ENCODE data around the gene ZNF500. TPM values are rescaled to one million over a fixed set of nuclear protein-coding genes. Genes with fewer than 3 reads are reported as not detected.
"Not testable (repeated sequence)": the region's sequence is repeated elsewhere in the genome, so short reads cannot be mapped to it uniquely, and the experiment has no call there.

Gene ZNF500
- total and polyA plus RNA-seq, 2 donors (not counting 3 experiments of a cell fraction or from before 2014, with no cell fraction given): 8.6 to 13.5 TPM

GRCh38 chr16:4785758-4786433 lies 18.9 kb upstream of the ZNF500 start:
- no TSS peak for BruUV-seq (replicated peaks)
- intact Hi-C loops (cut with micrococcal nuclease): no loop called here
- Histone ChIP-seq H3K27me3 (ENCODE audit: control insufficient read depth in 2 of 2, insufficient read depth in 2 of 2, low read length in 2 of 2) (no peaks in the 10 kb centered on the region), H3K27ac (ENCODE audit: insufficient read depth, low read depth, low read length) (no peak overlapping the region), H3K79me2 (ENCODE audit: control insufficient read depth, insufficient read depth, low read length) (no peaks in the 10 kb centered on the region), H3K9me1 (replicated peaks; ENCODE audit: control insufficient read depth, extremely low read depth, insufficient read depth, low read length) (no peaks in the 10 kb centered on the region), H3K36me3 (ENCODE audit: control insufficient read depth in 2 of 2, extremely low read depth in 1 of 2, insufficient read depth in 2 of 2, low read length in 2 of 2) (no peaks in the 10 kb centered on the region), H4K20me1 (replicated peaks; ENCODE audit: control insufficient read depth, extremely low read depth, insufficient read depth, low read length) (no peaks in the 10 kb centered on the region), H3K9me3 (replicated peaks; ENCODE audit: control insufficient read depth, insufficient read depth, low read length) (no peaks in the 10 kb centered on the region), H3K4me3 (replicated peaks in 1 of 3; ENCODE audit: insufficient read depth in 1 of 3, low read depth in 1 of 3, low read length in 3 of 3) (no peak overlapping the region), H2AFZ (ENCODE audit: low read depth, low read length) (no peak overlapping the region), H3K4me2 (ENCODE audit: insufficient read depth, low read length) (no peak overlapping the region), H3K9ac (replicated peaks; ENCODE audit: extremely low read depth, insufficient read depth, low read length) (no peak overlapping the region), H3K4me1 (ENCODE audit: control insufficient read depth, extremely low read depth, insufficient read depth, low read length) (no peaks in the 10 kb centered on the region)
- no peak for FAIRE-seq
- CTCF ChIA-PET: interaction anchor here (0.6 kb wide), 1 partner anchor 17 kb away, joined by 3 read pairs; no protein-coding TSS in a partner anchor
- DNase-seq (ENCODE audit: low read depth, low spot score): no peak
- POLR2A ChIA-PET: no interaction called here
- TF ChIP-seq GATA2 (IDR thresholded peaks at IDR 0.05; ENCODE audit: insufficient read depth, insufficient read length, low read depth, low read length): no peak
- TF ChIP-seq JUN (IDR thresholded peaks at IDR 0.05; ENCODE audit: borderline replicate concordance, insufficient read depth, insufficient read length, low read depth): no peak
- TF ChIP-seq EZH2 (IDR thresholded peaks at IDR 0.05; ENCODE audit: borderline replicate concordance, low read depth, low read length, severe bottlenecking): no peak
- TF ChIP-seq POLR2AphosphoS5 (IDR thresholded peaks at IDR 0.05; ENCODE audit: insufficient read depth, low read depth, low read length): no peak
- TF ChIP-seq MYC (IDR thresholded peaks at IDR 0.05; ENCODE audit: low read depth, low read length): no peak
- no peak for TF ChIP-seq MAX (IDR thresholded peaks at IDR 0.05; ENCODE audit: insufficient read depth, insufficient read length)
- TF ChIP-seq CTCF (IDR thresholded peaks at IDR 0.05; ENCODE audit: extremely low read depth in 1 of 2, insufficient read depth in 1 of 2, low read depth in 1 of 2, low read length in 2 of 2): no peak
- no peak for TF ChIP-seq POLR2A (IDR thresholded peaks at IDR 0.05; ENCODE audit: low read depth, low read length)
- no peak for TF ChIP-seq FOS (IDR thresholded peaks at IDR 0.05; ENCODE audit: borderline replicate concordance, insufficient read depth, low read length)
- dilution Hi-C loops (cut with MboI; ENCODE audit: extremely low pct_ligation_motif_present, low sequenced_read_pairs): no loop called here

- H3K9me3 ChIP-seq (replicated peaks; ENCODE audit: control insufficient read depth, insufficient read depth, low read length); BruUV-seq (replicated peaks); H3K27ac ChIP-seq (ENCODE audit: insufficient read depth, low read depth, low read length); POLR2A ChIA-PET; FAIRE-seq; H3K9me1 ChIP-seq (replicated peaks; ENCODE audit: control insufficient read depth, extremely low read depth, insufficient read depth, low read length); H3K36me3 ChIP-seq (ENCODE audit: control insufficient read depth in 2 of 2, extremely low read depth in 1 of 2, insufficient read depth in 2 of 2, low read length in 2 of 2); H2AFZ ChIP-seq (ENCODE audit: low read depth, low read length); H3K9ac ChIP-seq (replicated peaks; ENCODE audit: extremely low read depth, insufficient read depth, low read length); DNase-seq (ENCODE audit: low read depth, low spot score); dilution Hi-C loops (cut with MboI; ENCODE audit: extremely low pct_ligation_motif_present, low sequenced_read_pairs); H3K4me1 ChIP-seq (ENCODE audit: control insufficient read depth, extremely low read depth, insufficient read depth, low read length); intact Hi-C loops (cut with micrococcal nuclease); H4K20me1 ChIP-seq (replicated peaks; ENCODE audit: control insufficient read depth, extremely low read depth, insufficient read depth, low read length); H3K4me2 ChIP-seq (ENCODE audit: insufficient read depth, low read length); CTCF ChIA-PET; H3K4me3 ChIP-seq (replicated peaks in 1 of 3; ENCODE audit: insufficient read depth in 1 of 3, low read depth in 1 of 3, low read length in 3 of 3); H3K27me3 ChIP-seq (ENCODE audit: control insufficient read depth in 2 of 2, insufficient read depth in 2 of 2, low read length in 2 of 2); H3K79me2 ChIP-seq (ENCODE audit: control insufficient read depth, insufficient read depth, low read length): not testable (repeated sequence)
Observed at GRCh38 chr16:4784444-4784987, 17.6 kb upstream of the ZNF500 start.
